GM10847 (cell line): ENCODE results near the gene ITM2B.

Source experiments
- POLR2A ChIP-seq: IDR thresholded peaks from 2 replicates; pipeline ENCODE4 v1.6.1; 2011; ENCODE audit not compliant: insufficient read length; ENCODE audit errors: extremely low read depth

The ITM2B gene

DNA sequence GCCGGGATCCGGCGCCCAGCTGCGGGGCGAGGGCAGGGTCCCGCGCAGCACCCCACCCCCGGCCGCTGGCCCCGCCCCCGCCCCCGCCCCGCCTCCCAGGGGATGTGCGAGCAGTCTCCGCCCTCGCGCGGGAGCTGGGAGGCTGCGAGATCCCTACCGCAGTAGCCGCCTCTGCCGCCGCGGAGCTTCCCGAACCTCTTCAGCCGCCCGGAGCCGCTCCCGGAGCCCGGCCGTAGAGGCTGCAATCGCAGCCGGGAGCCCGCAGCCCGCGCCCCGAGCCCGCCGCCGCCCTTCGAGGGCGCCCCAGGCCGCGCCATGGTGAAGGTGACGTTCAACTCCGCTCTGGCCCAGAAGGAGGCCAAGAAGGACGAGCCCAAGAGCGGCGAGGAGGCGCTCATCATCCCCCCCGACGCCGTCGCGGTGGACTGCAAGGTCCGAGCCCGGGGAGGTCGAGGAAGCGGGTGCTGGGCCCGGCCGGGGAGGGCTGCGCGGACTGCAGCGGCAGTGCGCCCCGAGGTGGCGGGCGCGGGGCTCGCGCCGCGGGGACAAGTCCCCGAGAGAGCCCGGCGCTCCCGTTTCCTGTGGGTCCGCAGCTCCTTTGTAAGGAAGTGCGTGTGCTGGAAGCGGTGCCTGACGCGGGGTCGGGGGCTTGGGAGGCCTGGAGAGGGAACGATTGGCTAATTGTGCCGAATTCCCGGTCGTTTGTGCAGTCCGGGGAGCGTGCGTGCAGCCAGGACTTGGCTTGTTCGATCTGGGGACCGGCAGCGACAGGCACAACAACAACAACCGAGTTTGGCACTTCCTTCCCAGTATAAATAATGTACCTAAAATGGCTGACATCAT lies at the start of gene ITM2B:
Gene ITM2B, plus strand, starts transcription at position 161 of the 843 bp plus-strand sequence. Its CDS starts 155 bp downstream, at position 316.
- peak; percentile 35 for TF ChIP-seq POLR2A

DNA sequence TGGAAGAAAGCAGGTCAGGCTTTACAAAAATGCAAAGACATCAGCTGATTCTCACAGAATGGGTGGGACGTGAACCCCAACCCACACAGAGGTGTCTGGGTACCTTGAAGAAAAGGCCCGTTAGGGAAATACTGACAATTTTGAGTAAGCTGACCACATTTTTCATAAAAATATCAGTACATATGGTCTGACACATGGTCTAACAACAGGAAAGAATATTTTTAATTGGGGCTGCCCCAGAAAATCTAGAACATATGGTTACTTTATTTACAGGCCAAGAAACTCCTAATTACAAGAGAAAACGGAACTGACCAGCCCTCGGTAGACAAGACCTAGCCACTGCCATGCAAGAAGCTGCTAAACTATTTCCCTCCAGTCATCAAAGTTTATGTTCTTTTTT lies 48.7 kb upstream of the ITM2B start:
- no peak for TF ChIP-seq POLR2A

DNA sequence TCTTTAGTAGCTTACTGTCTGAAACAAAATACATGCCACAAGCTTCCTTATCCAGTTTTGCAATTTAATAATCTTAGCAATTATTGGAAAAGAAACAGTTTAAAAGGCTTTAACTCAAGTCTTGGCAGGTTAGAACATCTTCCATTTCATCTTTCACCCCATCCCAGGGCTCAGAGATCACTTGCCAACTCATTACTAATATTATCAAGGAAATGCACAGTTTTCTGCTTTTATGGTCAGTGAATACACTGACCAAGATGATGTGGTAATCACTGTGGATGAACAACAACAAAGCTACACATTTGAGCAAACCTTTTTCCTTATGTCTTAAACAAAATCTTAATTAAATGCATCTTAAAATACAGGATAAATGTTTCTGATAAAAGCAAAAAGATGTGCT lies 48.0 kb upstream of the ITM2B start:
- TF ChIP-seq POLR2A, result no peak

DNA sequence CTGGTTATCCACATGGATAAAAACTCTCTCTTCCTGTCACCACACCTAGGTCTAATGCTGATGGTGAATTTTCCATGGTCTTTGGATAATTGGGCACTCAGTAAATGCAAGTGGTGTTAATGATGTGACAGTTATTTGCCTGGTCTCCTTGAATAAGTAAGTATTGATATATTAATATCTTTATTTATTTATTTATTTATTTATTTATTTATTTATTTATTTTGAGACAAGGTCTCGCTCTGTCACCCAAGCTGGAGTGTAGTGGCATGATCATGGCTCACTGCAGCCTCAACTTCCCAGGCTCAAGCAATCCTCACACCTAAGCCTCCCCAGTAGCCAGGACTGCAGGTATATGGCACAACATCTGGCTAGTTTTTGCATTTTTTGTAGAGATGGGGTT lies 46.3 kb upstream of the ITM2B start:
- no peak for TF ChIP-seq POLR2A

DNA sequence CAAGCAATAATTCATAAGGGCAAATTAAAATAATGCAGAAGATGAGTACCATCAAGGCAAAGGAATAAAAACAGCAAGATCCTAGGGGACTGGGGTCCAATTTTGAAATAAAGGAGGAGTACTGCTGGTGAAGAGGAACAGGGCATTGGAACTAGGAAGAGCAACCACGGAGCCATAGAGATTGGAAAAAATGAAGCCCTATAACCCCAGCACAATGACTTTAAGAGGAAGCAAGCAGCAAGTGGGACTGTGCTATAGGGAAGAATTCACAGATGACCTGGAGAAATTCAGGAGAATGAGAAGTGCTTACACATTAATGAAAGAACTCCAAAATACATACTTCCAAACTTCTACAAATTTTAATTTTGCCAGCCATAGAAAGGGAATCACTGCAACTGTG lies 44.9 kb upstream of the ITM2B start:
- TF ChIP-seq POLR2A, result no peak

DNA sequence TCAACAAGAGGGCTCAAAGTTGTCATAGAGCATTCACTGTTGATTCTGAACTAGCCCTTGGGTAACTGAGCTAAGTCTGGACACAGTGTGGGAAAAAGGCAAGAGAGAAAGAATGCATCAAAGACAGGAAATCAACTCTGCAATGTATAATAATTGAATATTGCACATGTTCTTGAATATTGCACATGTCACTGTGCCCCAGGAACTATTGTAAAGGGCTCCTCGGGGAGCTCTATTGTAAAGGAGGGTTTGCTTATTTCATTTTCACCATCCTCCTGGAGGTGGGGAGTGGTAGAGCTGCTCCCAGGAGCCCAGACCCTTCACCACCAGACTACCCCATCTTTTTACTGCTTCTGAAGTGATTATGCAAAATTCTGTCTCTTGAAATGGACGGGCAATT lies 44.4 kb upstream of the ITM2B start:
- TF ChIP-seq POLR2A, result no peak

DNA sequence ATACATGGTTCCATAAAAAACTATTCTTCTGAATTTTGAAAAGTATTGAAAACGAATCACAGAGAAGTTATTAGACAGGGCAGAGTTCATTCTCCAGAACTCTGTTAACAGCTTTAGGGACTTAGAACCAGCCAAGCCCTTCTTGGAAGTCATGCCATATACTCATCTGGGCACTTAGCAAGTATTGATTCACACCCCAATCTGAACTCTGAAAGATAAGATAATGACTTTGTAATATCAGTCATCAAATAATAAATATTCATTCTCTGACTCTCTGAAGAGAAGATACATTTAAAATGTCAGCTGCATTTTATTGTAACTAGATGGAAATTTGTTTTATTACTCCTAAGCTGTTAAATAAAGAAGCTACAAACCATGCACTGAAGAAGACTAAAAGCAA lies 43.8 kb upstream of the ITM2B start:
- no peak for TF ChIP-seq POLR2A

DNA sequence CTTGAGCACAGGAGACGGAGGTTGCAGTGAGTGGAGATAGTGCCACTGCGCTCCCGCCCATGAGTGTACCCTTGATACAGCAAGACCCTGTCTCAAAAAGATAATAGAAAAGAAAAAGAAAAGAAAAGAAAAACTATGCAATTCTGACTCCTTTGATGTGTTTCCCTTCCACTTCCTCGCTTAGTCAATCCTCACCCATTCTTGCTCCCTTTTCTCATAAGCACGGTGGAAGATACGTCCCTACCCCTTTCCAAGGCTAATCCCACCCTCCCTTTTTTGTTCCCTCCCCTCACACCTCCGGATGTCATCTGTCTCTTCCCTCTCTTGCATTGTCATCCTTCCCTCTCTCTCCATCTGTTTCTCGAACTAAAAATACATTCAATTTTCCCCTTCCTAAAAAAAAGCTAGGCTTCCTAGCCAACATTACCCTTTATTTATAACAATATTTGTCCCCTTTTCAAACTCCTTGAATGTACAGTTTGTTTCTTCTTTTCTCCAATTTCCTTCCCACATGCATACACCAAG lies 40.5 kb upstream of the ITM2B start:
- TF ChIP-seq POLR2A, result no peak

DNA sequence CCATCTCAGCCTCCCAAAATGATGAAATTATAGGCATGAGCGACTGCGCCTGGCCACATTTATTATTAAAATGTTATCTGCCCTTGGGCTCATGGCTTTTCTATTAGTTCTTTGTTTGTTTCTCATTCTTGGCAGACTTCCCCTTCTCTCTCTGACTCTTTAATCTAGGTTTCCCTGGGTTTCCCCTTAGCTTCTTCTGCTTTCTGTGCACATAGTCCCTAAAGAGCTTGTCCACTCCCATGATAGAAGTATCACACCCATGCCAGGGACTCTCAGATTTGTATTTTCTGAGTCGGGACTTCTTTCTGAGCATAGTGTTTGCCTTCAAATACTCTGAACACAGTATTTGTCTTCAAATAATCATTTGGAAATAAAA lies 38.6 kb upstream of the ITM2B start:
- TF ChIP-seq POLR2A, result no peak

DNA sequence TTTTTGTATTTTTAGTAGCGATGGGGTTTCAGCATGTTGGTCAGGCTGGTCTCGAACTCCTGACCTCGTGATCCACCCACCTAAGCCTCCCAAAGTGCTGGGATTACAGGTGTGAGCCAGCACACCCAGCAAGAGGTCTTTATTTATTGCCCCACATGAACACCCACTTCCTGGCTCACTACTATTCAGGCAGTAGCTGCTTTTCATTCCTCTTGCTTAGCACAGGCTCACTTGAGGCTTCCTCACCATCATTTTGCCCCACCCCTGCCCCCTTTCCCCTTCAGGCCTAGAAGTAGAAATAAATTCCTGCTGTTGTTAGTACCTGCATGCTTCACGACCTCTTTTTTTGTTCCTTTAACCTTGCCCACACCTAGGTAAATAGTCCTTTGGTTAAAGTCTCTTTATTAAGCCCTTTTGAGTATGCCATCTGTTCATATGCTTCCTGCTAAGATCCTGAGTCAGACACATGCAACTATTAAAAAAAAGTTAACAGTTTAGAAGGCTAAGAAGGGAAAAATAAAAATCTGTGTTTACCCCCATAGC lies 33.5 kb upstream of the ITM2B start:
- TF ChIP-seq POLR2A, result no peak

DNA sequence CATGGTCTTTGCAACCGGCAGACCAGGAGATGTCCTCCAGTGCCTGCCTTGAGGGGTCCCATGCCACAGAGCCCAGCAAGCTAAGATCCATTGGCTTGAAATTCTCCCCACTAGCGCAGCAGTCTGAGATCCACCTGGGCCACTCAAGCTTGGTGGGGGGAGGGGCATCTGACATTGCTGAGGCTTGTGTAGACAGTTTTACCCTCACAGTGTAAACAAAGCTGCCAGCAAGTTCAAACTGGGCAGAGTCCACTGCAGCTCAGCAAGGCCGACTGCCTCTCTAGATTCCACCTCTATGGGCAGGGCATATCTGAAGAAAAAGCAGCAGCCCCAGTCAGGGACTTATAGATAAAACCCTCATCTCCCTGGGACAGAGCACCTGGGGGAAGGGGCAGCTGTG lies 32.0 kb upstream of the ITM2B start:
- TF ChIP-seq POLR2A, result no peak

DNA sequence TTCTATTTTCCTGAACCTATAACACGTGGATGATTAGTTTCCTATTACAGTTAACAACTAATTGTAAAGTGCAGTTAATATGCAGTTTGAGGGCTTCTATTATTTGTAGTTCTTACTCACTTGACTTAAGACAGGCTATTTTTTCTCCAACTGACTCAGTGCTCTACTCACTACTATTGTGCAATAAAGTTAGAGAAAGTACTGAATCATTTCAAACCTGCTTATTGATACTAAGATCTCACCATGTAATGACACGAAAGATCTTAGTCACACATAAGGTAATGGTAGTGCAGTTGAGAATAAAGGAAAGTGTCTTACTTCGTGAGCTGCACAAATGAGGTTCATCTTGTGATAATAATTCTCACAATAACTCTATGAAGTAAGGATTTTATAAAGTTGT lies 22.8 kb upstream of the ITM2B start:
- TF ChIP-seq POLR2A, result no peak

DNA sequence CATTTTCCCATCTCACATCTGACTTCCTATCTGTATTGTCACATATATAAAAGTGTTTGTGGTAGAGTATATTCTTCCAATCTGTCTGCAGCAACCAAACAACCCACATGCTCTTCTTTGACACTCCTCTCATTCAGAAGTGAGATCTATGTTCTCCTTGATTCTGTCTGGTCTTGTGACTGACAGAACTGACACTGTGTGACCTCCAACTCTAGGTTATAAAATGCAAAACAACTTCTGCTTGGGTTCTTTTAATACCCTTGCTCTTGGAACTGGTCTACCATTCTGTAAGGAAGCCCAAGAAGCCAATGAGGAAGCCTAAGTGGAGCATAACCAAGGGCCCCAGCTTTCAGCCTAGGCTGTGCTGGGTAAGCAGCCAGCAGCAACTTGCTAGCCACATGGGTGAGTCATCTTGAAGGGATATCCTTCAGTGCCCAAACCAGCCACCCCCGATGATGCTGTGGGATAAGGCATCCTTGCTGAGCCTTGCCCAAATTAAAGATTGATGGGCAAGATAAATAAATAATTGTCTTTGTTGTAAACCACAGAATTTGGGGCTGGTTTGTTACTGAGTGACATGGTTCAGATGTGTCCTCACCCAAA lies 18.4 kb upstream of the ITM2B start:
- TF ChIP-seq POLR2A, result no peak

DNA sequence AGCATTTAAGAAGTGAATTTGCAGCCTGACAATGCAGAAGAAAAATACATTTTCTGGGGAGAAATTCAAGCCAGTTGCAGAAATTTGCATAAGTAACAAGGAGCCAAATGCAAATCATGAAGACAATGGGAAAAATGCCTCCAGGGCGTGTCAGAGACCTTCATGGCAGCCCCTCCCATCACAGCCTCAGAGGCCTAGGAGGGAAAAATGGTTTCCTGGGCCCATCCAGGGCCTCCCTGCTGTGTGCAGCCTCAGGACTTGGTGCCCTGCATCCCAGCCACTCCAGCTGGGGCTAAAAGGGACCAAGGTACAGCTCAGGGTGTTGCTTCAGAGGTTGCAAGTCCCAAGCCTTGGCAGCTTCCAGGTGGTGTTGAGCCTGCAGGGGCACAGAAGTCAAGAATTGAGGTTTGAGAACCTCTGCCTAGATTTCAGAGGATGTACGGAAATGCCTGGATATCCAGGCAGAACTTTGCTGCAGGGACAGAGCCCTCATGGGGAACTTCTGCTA lies 16.7 kb upstream of the ITM2B start:
- TF ChIP-seq POLR2A, result no peak

DNA sequence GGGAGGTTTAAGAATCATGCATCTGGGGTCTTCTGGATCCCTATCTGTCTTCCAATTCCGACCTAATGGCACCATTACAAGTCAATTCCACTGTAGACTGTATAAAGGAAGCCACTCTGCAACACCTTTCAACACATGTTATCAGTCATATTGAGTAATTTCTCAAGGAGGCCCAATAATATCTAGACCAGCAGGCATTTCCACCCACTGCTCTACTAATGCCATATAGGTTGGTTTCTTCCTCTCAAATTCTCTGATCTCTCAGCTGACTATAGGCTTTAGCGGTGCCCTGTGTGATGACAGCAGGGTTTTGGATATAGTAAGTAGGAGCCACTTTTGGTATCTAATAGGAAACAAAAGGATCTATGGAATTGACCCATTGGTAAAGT lies 12.4 kb upstream of the ITM2B start:
- no peak for TF ChIP-seq POLR2A
